Gastrocnemius medialis (tissue), 4 donors: Measurements from ENCODE around the gene MAGOHB.

Source experiments
- CTCF ChIP-seq, 5 experiments: fragments of 450-650 bp in 3 of 5; fragments of 200-600 bp in 2 of 5; sonication (generic) in 2 of 5; IDR thresholded peaks in 4 of 5; conservative IDR thresholded peaks in 1 of 5; 1 replicate in 4 of 5; 2 replicates in 1 of 5; pipeline ENCODE4 v1.5.1; 2016 to 2019; ENCODE audit warnings: antibody characterized with exemption in 5 of 5, mild to moderate bottlenecking in 3 of 5, moderate library complexity in 3 of 5
- POLR2A ChIP-seq, 2 donors: fragments of 450-650 bp; IDR thresholded peaks; one replicate each; pipeline ENCODE4 v1.6.1; 2017; ENCODE audit warnings: antibody characterized with exemption in 2 of 2, mild to moderate bottlenecking in 2 of 2, moderate library complexity in 2 of 2

DNA sequence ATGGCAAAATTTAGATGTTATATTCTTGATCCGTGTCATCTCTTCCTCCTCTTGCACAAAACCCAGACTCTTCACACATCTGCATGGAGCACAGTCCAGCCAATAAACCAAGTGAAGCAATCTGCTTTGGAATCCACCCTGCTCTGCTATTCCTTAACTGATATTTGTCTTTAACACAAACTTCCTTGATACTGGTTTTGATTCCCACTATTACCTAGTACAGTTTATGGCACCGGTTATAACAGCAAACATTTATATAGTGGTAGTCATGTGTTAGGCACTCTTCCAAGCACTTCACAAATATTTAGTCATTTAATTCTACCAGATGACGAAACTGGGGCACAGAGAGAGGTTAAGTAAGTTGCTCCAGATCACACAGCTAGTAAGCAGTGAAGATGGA lies 47.9 kb upstream of the MAGOHB start:
- TF ChIP-seq CTCF (IDR thresholded peaks at IDR 0.05 in 4 of 5, conservative IDR thresholded peaks at IDR 0.05 in 1 of 5) = no peak
- no peak for TF ChIP-seq POLR2A (IDR thresholded peaks at IDR 0.05)
